Adrenal gland (tissue), 12 donors: Measurements from ENCODE around the gene CHMP5. TPM values are rescaled to one million over a fixed set of nuclear protein-coding genes. Genes with fewer than 3 reads are reported as not detected.

Source experiments
- DNase-seq, 7 donors: peaks; one replicate each; pipeline ENCODE4 v3.0.0-alpha.2; 2019 to 2020
- H3K27ac ChIP-seq, 5 donors: fragments of 200-600 bp; sonication (generic) in 4 of 5; 1 replicate in 3 of 5; 2 replicates in 2 of 5; pipeline versions ENCODE4 v1.5.1 to v1.8.0; 2016 to 2020; ENCODE audit warnings: mild to moderate bottlenecking in 1 of 5
- H3K27me3 ChIP-seq: fragments of 200-600 bp; 2 replicates; pipeline ENCODE4 v1.8.0; 2021
- H3K36me3 ChIP-seq, 2 donors: fragments of 200-600 bp; replicated peaks in 1 of 2; 1 replicate in 1 of 2; 2 replicates in 1 of 2; pipeline versions ENCODE4 v1.5.1 to v1.8.0; 2018 to 2022
- H3K4me1 ChIP-seq, 2 donors: fragments of 200-600 bp; replicated peaks in 1 of 2; 1 replicate in 1 of 2; 2 replicates in 1 of 2; pipeline versions ENCODE4 v1.5.1 to v1.8.0; 2018 to 2021
- H3K4me3 ChIP-seq, 4 donors: fragments of 200-600 bp; sonication (generic) in 3 of 4; one replicate each; pipeline ENCODE4 v1.5.1; 2016 to 2018
- H3K9me3 ChIP-seq, 3 donors: fragments of 200-600 bp; sonication (generic) in 1 of 3; replicated peaks in 1 of 3; 1 replicate in 2 of 3; 2 replicates in 1 of 3; pipeline versions ENCODE4 v1.5.1 to v1.8.0; 2016 to 2021
- POLR2A ChIP-seq, 2 donors: fragments of 450-650 bp; IDR thresholded peaks; one replicate each; pipeline ENCODE4 v1.6.1; 2017; ENCODE audit warnings: antibody characterized with exemption in 2 of 2, mild to moderate bottlenecking in 2 of 2, moderate library complexity in 1 of 2
- WGBS, 4 donors: extraction: QIAGEN DNeasy Blood & Tissue Kit in 2 of 4; methylation state at CpG; one replicate each; pipeline versions ENCODE4 v1.1.5 to v1.1.7; 2013 to 2017; 5-methylcytosine and 5-hydroxymethylcytosine counted together
- intact Hi-C, 2 donors: fragments of 100-400 bp; cut with DNase I; formaldehyde crosslinking; loops; one replicate each; pipeline versions ENCODE4 v1.14.1 to v1.15.0; 2022 to 2023
- polyA plus RNA-seq, 3 donors: library from polyadenylated mRNA; stranded (reverse); fragments of 200-250 nt in 2 of 3; fragments of 350-450 nt in 1 of 3; fragmentation: Illumina TruSeq in 1 of 3; extraction: RNeasy Lipid Tissue Mini Kit (QIAGEN cat#74804) in 1 of 3; gene quantifications; one replicate each; pipeline ENCODE4 v1.2.3, GENCODE V29; 2013 to 2014
- total RNA-seq, 9 donors: library from RNA; depleted of rRNA in 4 of 9; stranded (reverse); fragments of >200 nt in 4 of 9; fragments of 120-200 nt in 1 of 9; fragmentation: NEBNext Ultra II Directional in 1 of 9; extraction: Animal tissue kit (Norgen Biotek cat#: 25700) in 1 of 9; gene quantifications; one replicate each; pipeline versions ENCODE4 v1.1.0 to v1.2.4, GENCODE V29; 2013 to 2023
- TF ChIP-seq, protein P1 (sequence below), 6 experiments: fragments of 450-650 bp in 4 of 6; fragments of 200-600 bp in 2 of 6; sonication (generic) in 1 of 6; IDR thresholded peaks; 1 replicate in 5 of 6; 2 replicates in 1 of 6; pipeline versions ENCODE4 v1.5.1 to v1.8.0; 2016 to 2021; ENCODE audit warnings: antibody characterized with exemption in 6 of 6, mild to moderate bottlenecking in 2 of 6, moderate library complexity in 1 of 6
- donor health status: healthy with polysubstance abuse.
- donor health status: Bipolar disorder and iron deficiency.
- donor health status: DM: yes; HTN: yes; CAD: no.
- donor health status: DM: no; HTN: no; CAD: no.
- donor health status: DM: no; HTN: no; CAD: no.
- donor health status: DM: yes; HTN: yes; CAD: no.

The CHMP5 gene
- total and polyA plus RNA-seq, 12 donors = 35.6 to 114 (median 64.3) TPM

DNA sequence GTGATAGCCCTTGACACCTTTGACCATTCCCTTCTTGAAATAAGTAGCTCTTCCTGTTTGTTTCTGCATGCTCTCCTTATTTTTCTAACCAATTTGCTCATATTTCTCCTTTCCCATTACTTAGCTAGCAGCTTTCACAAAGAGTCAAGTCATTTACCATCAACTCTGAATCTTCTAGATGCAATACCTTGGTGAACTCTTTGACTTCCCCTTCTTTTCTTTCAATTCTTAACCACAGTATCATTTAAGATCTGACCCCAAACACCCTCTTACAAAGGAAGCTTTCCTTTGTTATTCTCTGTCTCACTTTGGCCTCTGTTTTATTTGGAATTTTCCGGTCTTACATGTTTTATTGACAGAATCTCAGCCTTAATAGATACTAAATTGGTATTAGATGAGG is 39.5 kb downstream of the CHMP5 start:
- TF ChIP-seq, protein P1, sequence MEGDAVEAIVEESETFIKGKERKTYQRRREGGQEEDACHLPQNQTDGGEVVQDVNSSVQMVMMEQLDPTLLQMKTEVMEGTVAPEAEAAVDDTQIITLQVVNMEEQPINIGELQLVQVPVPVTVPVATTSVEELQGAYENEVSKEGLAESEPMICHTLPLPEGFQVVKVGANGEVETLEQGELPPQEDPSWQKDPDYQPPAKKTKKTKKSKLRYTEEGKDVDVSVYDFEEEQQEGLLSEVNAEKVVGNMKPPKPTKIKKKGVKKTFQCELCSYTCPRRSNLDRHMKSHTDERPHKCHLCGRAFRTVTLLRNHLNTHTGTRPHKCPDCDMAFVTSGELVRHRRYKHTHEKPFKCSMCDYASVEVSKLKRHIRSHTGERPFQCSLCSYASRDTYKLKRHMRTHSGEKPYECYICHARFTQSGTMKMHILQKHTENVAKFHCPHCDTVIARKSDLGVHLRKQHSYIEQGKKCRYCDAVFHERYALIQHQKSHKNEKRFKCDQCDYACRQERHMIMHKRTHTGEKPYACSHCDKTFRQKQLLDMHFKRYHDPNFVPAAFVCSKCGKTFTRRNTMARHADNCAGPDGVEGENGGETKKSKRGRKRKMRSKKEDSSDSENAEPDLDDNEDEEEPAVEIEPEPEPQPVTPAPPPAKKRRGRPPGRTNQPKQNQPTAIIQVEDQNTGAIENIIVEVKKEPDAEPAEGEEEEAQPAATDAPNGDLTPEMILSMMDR (IDR thresholded peaks at IDR 0.05) = no peak
- TF ChIP-seq POLR2A (IDR thresholded peaks at IDR 0.05) = no peak
- no peak overlapping the region for H3K4me3 ChIP-seq
- intact Hi-C loops = no loop called here
- H3K9me3 ChIP-seq = no peaks in the 10 kb centered on the region
- H3K27ac ChIP-seq = no peak overlapping the region
- 87 to 96% (median 90%) methylated on average over 1 of the region's 1 CpG for WGBS, 4 donors
- no peak for DNase-seq
- H3K27me3 ChIP-seq = no peaks in the 10 kb centered on the region
- H3K36me3 ChIP-seq = peaks cover 0 to 96% of the 10 kb centered on the region in 2 donors
- peaks cover 0 to 3% of the 10 kb centered on the region in 2 donors for H3K4me1 ChIP-seq

DNA sequence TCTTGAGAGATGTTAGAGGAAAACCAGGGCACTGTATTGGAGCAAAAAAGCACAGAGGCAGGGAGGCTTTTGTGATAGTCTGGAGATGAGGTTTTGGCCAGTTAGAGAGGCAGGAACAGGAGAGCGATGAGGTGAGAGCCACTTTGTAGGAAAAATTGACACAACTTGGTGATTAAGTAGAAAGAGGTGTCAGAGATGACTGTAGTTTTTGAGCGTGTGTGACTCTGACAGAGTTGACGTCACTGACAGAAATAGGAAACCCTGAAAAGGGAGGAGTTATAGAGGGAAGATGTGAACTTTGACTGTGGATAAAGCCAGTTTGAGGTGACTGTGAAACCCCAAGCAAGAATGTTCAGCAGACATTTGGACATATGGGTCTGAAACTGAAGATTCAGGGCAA is 41.2 kb downstream of the CHMP5 start:
- TF ChIP-seq, protein P1 (IDR thresholded peaks at IDR 0.05) = no peak
- no peak for TF ChIP-seq POLR2A (IDR thresholded peaks at IDR 0.05)
- Histone ChIP-seq H3K27ac (no peak overlapping the region), H3K36me3 (peaks cover 0 to 100% of the 10 kb centered on the region in 2 donors), H3K4me3 (no peak overlapping the region), H3K27me3 (no peaks in the 10 kb centered on the region), H3K9me3 (no peaks in the 10 kb centered on the region), H3K4me1 (no peaks in the 10 kb centered on the region)
- WGBS, 4 donors = 86 to 91% (median 87%) methylated on average over 3 of the region's 3 CpGs
- DNase-seq = no peak
- intact Hi-C loops = no loop called here

DNA sequence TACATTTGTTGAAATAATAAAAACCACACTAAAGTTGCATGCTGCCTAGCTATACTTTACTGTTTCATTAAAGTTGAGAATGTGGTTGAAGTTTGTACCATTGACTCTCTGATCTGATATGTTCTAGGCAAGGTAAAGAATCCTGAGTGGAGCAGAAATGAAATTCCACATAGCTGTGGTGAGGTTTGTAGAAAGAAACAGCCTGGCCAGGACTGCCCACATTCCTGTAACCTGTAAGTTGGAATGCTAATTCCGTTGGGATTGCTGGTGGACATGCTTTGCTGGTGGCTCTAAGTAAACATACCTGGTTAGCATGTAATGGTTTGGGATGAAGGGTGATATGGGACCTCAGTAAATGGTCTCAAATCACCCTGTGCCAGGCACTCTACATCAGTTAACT is 42.2 kb downstream of the CHMP5 start:
- H3K27me3 ChIP-seq = no peaks in the 10 kb centered on the region
- no peak overlapping the region for H3K4me3 ChIP-seq
- intact Hi-C loops = no loop called here
- H3K9me3 ChIP-seq = no peaks in the 10 kb centered on the region
- 80 to 100% (median 88%) methylated on average over 1 of the region's 1 CpG for WGBS, 4 donors
- TF ChIP-seq, protein P1 (IDR thresholded peaks at IDR 0.05) = no peak
- TF ChIP-seq POLR2A (IDR thresholded peaks at IDR 0.05) = no peak
- no peak for DNase-seq
- no peak overlapping the region for H3K27ac ChIP-seq
- no peaks in the 10 kb centered on the region for H3K4me1 ChIP-seq
- peaks cover 0 to 100% of the 10 kb centered on the region in 2 donors for H3K36me3 ChIP-seq

DNA sequence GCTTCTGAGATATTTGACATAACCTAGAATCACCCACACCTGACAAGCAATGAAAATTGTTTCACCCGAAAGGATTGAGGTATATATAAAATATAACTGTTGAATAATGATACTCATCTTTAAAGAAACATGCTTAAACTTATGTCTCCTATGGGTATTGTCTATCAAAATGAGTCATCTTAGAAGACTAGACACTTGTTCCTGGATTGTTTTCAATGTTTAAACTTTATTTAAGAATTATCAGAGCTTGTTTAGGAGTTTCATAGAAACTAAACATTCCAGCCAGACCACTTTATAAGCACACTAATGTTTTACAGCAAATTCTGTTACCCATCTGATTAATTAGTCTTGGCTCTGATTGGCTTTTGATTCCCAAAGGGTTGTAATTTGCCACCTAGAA is 45.1 kb downstream of the CHMP5 start:
- WGBS, 4 donors = 95 to 100% (median 97%) methylated on average over 1 of the region's 1 CpG
- Histone ChIP-seq H3K27ac (no peak overlapping the region), H3K9me3 (no peaks in the 10 kb centered on the region), H3K4me1 (no peaks in the 10 kb centered on the region), H3K36me3 (peaks cover 0 to 100% of the 10 kb centered on the region in 2 donors), H3K27me3 (no peaks in the 10 kb centered on the region), H3K4me3 (no peak overlapping the region)
- no peak for DNase-seq
- intact Hi-C loops = no loop called here
- TF ChIP-seq, protein P1 (IDR thresholded peaks at IDR 0.05) = no peak
- no peak for TF ChIP-seq POLR2A (IDR thresholded peaks at IDR 0.05)
